Kasumi-1 (cell line): ENCODE results near the gene ADAR.

ENCODE experiments used
- DNase-seq, 2 experiments: peaks; one replicate each; lab custom pipeline; 2025; lab: John Stamatoyannopoulos, UW

Gene ADAR

GRCh38 chr1:154586231-154586630 is 21.8 kb downstream of the ADAR start:
- no peak for DNase-seq

- DNase-seq: no peak
These were observed 23.6 kb downstream of the ADAR start for GRCh38 chr1:154584267-154584994.

GRCh38 chr1:154583773-154584172 is 24.2 kb downstream of the ADAR start:
- no peak for DNase-seq

- no peak for DNase-seq
These were observed 25.1 kb downstream of the ADAR start for GRCh38 chr1:154582885-154583284.

GRCh38 chr1:154581766-154582165 is 26.2 kb downstream of the ADAR start:
- no peak for DNase-seq

- DNase-seq: no peak
These were observed 28.6 kb downstream of the ADAR start for GRCh38 chr1:154579374-154579773.

GRCh38 chr1:154578058-154578418 is 29.9 kb downstream of the ADAR start:
- DNase-seq: no peak

- no peak for DNase-seq
These were observed 30.5 kb downstream of the ADAR start for GRCh38 chr1:154577346-154578057.

- no peak for DNase-seq
These were observed 31.9 kb downstream of the ADAR start for GRCh38 chr1:154575951-154576566.

- DNase-seq: no peak
These were observed 32.6 kb downstream of the ADAR start for GRCh38 chr1:154575147-154575927.

- DNase-seq: no peak
These were observed 33.3 kb downstream of the ADAR start for GRCh38 chr1:154574716-154575115.

GRCh38 chr1:154573168-154573510 is 34.8 kb downstream of the ADAR start:
- no peak for DNase-seq

- DNase-seq: no peak
These were observed 35.4 kb downstream of the ADAR start for GRCh38 chr1:154572468-154573167.

- no peak for DNase-seq
These were observed 36.1 kb downstream of the ADAR start for GRCh38 chr1:154571964-154572288.

- DNase-seq: no peak
These were observed 36.6 kb downstream of the ADAR start for GRCh38 chr1:154571244-154571963.

- no peak for DNase-seq
These were observed 39.7 kb downstream of the ADAR start for GRCh38 chr1:154568157-154568815.

GRCh38 chr1:154567386-154568156 is 40.4 kb downstream of the ADAR start, which contains the start of gene CHRNB2:
Gene CHRNB2, plus strand, starts transcription at chr1:154567778. Its CDS starts 267 bp downstream, at chr1:154568045.
- peak in 1 of 2 experiments; percentile 21 for DNase-seq

- DNase-seq: no peak
These were observed 42.1 kb downstream of the ADAR start for GRCh38 chr1:154565876-154566275.

GRCh38 chr1:154559466-154560044 is 48.4 kb downstream of the ADAR start:
- peak; percentile 88 to 90 for DNase-seq
